Activated B cell treated with CpG ODN at 0.5 μM for 24 hours (primary cell): ENCODE measurements around the gene PRKAR2B. TPM values are rescaled to one million over a fixed set of nuclear protein-coding genes. Genes with fewer than 3 reads are reported as not detected.

Experiments
- ATAC-seq: fragments of 200-7000 bp; cut with Tn5 transposase; one replicate; pipeline ENCODE4 v1.10.0; 2021; ENCODE audit warnings: low read depth, mild to moderate bottlenecking, moderate library complexity
- CTCF ChIA-PET: fragments of 350-600 bp; sonication (Branson Sonifier 250); formaldehyde crosslinking; loops from one replicate; lab custom pipeline; 2021; ENCODE audit warnings: antibody characterized with exemption; lab: Charles Lee
- POLR2A ChIA-PET: fragments of 350-600 bp; sonication (Branson Sonifier 250); formaldehyde crosslinking; loops from one replicate; lab custom pipeline; 2021; ENCODE audit warnings: antibody characterized with exemption; lab: Charles Lee
- DNase-seq: peaks from one replicate; pipeline ENCODE4 v3.0.0; 2022
- H3K27ac Mint-ChIP-seq: one replicate; pipeline ENCODE4 v1.8.0; 2020; ENCODE audit warnings: mixed read lengths
- H3K27me3 Mint-ChIP-seq: one replicate; pipeline ENCODE4 v1.8.0; 2021; ENCODE audit warnings: mixed read lengths
- H3K36me3 Mint-ChIP-seq: one replicate; pipeline ENCODE4 v1.8.0; 2021; ENCODE audit warnings: low read depth, mixed read lengths
- H3K4me1 Mint-ChIP-seq: one replicate; pipeline ENCODE4 v1.8.0; 2021; ENCODE audit warnings: mixed read lengths
- H3K4me3 Mint-ChIP-seq: one replicate; pipeline ENCODE4 v1.8.0; 2020; ENCODE audit warnings: mild to moderate bottlenecking, mixed read lengths
- H3K9me3 Mint-ChIP-seq: one replicate; pipeline ENCODE4 v1.8.0; 2020; ENCODE audit warnings: mixed read lengths
- intact Hi-C: fragments of 100-400 bp; cut with micrococcal nuclease; formaldehyde crosslinking; loops from one replicate; pipeline ENCODE4 v1.15.1; 2024
- total RNA-seq: library from RNA; stranded (reverse); gene quantifications from 2 replicates; pipeline ENCODE4 v1.2.3, GENCODE V29; 2022
- TF ChIP-seq, protein P1 (sequence below): fragments of 200-600 bp; IDR thresholded peaks from one replicate; pipeline ENCODE4 v1.8.0; 2022; ENCODE audit warnings: antibody characterized with exemption, mild to moderate bottlenecking

Gene PRKAR2B
- total RNA-seq, 1 donor from 2014 or later: 0.71 TPM

DNA sequence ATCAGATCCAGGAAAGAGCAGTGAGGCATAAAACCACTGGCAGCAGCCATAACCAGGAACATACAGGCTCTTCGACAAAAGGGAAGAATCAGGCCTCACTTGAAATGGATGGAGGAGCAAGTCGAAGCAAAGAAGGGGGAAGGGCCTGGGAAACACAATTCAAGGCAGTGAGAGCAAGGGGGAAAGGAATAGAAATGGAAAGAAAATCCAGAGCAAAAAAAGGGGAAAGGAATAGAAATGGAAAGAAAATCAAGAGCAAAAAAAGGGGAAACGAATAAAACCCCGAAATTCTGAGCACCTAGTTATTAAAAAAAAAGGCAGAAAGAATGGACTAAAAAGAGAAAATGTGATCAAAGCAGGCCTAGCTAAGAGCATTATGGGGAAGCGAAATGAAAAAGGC, 24.1 kb upstream of the PRKAR2B start:
- ATAC-seq (no peak), DNase-seq (no peak)
- intact Hi-C loops: no loop called here
- Mint-ChIP-seq H3K9me3 (peaks cover 5% of the 10 kb centered on the region), H3K4me1 (no peaks in the 10 kb centered on the region), H3K27me3 (peaks cover 5% of the 10 kb centered on the region), H3K4me3 (no peak overlapping the region), H3K36me3 (no peaks in the 10 kb centered on the region), H3K27ac (no peak overlapping the region)
- POLR2A ChIA-PET: no interaction called here
- TF ChIP-seq, protein P1, sequence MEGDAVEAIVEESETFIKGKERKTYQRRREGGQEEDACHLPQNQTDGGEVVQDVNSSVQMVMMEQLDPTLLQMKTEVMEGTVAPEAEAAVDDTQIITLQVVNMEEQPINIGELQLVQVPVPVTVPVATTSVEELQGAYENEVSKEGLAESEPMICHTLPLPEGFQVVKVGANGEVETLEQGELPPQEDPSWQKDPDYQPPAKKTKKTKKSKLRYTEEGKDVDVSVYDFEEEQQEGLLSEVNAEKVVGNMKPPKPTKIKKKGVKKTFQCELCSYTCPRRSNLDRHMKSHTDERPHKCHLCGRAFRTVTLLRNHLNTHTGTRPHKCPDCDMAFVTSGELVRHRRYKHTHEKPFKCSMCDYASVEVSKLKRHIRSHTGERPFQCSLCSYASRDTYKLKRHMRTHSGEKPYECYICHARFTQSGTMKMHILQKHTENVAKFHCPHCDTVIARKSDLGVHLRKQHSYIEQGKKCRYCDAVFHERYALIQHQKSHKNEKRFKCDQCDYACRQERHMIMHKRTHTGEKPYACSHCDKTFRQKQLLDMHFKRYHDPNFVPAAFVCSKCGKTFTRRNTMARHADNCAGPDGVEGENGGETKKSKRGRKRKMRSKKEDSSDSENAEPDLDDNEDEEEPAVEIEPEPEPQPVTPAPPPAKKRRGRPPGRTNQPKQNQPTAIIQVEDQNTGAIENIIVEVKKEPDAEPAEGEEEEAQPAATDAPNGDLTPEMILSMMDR: no peak
- CTCF ChIA-PET: no interaction called here

DNA sequence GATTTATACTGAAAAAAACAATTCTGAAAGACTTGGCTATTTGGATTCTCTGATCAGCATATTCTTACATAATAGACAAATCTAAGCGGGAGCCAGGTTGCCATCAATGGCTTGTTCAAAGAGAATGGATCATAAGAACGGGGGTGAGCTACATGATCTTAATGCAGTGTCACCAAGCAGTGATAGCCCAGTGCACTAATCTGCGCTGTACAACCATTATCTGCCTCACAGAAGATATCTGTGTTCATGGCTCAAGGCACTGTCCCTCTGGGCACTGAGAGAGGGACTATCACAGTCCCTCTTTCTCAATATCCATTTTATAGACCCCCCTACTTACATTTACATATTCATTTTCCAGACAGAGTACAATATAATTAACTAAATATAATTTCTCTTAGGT, 22.9 kb upstream of the PRKAR2B start:
- H3K36me3 Mint-ChIP-seq: no peaks in the 10 kb centered on the region
- POLR2A ChIA-PET: no interaction called here
- H3K4me1 Mint-ChIP-seq: no peaks in the 10 kb centered on the region
- TF ChIP-seq, protein P1: no peak
- no peak for DNase-seq
- peaks cover 5% of the 10 kb centered on the region for H3K9me3 Mint-ChIP-seq
- intact Hi-C loops: no loop called here
- ATAC-seq: no peak
- CTCF ChIA-PET: no interaction called here
- no peak overlapping the region for H3K27ac Mint-ChIP-seq
- H3K27me3 Mint-ChIP-seq: peaks cover 5% of the 10 kb centered on the region
- H3K4me3 Mint-ChIP-seq: no peak overlapping the region

DNA sequence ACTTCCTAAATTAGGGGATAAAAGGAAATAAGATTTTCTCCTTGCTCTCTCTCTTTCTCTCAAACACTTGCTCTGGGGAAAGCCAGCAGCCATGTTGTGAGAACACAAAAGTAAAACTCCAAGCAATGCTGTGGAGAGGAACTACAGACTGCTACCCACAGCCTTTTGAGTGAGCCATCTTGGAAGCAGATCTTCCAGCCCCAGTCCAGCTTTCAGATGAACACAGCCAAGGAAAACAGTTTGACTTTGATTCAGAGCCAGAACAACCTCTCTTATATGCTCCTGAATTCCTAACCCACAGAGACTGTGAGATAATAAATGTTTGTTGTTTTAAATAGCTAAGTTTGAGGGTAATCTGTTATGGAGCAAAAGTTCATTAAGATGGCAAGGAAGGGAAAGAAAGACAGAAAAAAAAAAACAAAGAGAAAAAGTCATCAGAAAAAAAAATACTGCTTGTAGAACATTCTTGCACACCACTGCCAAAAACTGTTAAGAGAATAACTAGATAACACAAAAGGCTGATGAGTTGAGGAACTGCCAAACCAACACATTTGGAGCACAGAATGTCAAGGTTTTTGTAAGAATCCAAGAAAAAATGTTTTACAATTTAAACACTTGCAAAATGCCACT, 20.9 kb upstream of the PRKAR2B start:
- intact Hi-C loops: no loop called here
- Mint-ChIP-seq H3K4me3 (no peak overlapping the region), H3K27ac (no peak overlapping the region), H3K4me1 (peaks cover 11% of the 10 kb centered on the region), H3K9me3 (peaks cover 5% of the 10 kb centered on the region), H3K27me3 (peaks cover 5% of the 10 kb centered on the region), H3K36me3 (no peaks in the 10 kb centered on the region)
- CTCF ChIA-PET: no interaction called here
- ATAC-seq (no peak), DNase-seq (no peak)
- TF ChIP-seq, protein P1: no peak
- POLR2A ChIA-PET: no interaction called here

DNA sequence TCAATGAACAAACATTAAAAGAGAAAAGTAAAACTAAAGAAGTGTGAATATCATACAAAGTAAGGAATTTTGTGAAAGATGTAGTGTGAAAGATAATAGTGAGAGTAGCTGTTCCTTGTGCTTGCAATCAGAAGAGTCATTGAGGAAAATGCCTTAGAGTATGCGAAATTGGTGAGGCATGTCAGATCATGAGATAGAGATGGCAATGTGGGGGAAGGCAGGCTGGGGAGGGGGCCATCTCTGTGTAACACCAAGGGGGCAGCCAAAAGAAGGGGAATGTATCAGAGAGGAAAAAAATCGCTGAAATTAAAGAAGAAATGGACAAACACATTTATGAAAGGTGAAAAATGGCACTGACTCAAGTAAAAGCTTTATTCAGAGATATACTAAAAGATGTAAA, 19.6 kb upstream of the PRKAR2B start:
- Mint-ChIP-seq H3K36me3 (no peaks in the 10 kb centered on the region), H3K27me3 (peaks cover 5% of the 10 kb centered on the region), H3K9me3 (peaks cover 5% of the 10 kb centered on the region), H3K27ac (no peak overlapping the region), H3K4me3 (no peak overlapping the region), H3K4me1 (peaks cover 11% of the 10 kb centered on the region)
- no peak for ATAC-seq
- ChIA-PET CTCF (interaction anchor here (0.6 kb wide), 1 partner anchor 124 kb away, joined by 3 read pairs; no protein-coding TSS in a partner anchor), POLR2A (no interaction called here)
- TF ChIP-seq, protein P1: no peak
- intact Hi-C loops: no loop called here
- DNase-seq: no peak

DNA sequence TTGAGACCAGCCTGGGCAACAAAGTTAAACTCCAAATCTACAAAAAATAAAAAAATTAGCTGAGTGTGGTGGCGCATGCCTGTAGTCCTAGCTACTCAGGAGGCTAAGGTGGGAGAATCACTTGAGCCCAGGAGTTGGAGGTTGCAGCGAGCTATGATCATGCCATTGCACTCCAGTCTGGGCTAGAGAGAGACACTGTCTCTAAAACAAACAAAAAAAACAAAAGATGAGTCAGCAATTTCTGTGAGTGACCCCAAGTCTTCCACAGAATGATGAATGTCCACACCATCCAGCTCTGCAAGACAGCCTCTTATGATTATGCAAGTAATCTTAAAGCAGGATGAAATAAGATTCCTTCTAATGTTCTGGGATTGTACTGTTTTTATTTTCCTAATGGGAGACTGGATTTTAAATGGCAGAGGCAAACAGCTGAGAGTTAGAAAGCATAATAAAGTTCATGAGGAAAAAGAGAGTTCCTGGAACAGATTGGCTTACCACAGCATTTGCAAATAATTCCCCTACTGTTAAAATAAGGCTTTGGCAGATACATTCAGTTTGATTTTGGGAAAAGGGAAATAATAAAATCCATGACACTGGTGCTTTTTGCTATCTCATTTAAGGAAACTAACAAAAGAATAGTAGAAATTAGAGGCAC, 18.9 kb upstream of the PRKAR2B start:
- ChIA-PET POLR2A (no interaction called here), CTCF (no interaction called here)
- no peak for ATAC-seq
- TF ChIP-seq, protein P1: no peak
- Mint-ChIP-seq H3K27ac (no peak overlapping the region), H3K4me3 (no peak overlapping the region), H3K36me3 (no peaks in the 10 kb centered on the region), H3K9me3 (peaks cover 5% of the 10 kb centered on the region), H3K27me3 (peaks cover 5% of the 10 kb centered on the region), H3K4me1 (peaks cover 11% of the 10 kb centered on the region)
- intact Hi-C loops: no loop called here
- DNase-seq: no peak
